Spinal cord (tissue), 10 donors: ENCODE results near the gene SCP2. TPM values are rescaled to one million over a fixed set of nuclear protein-coding genes. Genes with fewer than 3 reads are reported as not detected.
"Not testable (repeated sequence)": the region's sequence is repeated elsewhere in the genome, so short reads cannot be mapped to it uniquely, and the experiment has no call there.

Source experiments
- DNase-seq, 6 donors: peaks; one replicate each; pipeline versions ENCODE4 v3.0.0 to v3.0.0-alpha.2; 2013 to 2015; ENCODE audit warnings: low spot score in 6 of 6, low read depth in 4 of 6
- H3K27ac ChIP-seq: one replicate; pipeline ENCODE4 v1.5.1; 2013; ENCODE audit warnings: low read depth, low read length, control low read depth
- H3K27me3 ChIP-seq: one replicate; pipeline ENCODE4 v1.6.1; 2013; ENCODE audit warnings: low read length; ENCODE audit not compliant: control insufficient read depth, insufficient read depth
- H3K36me3 ChIP-seq: one replicate; pipeline ENCODE4 v1.6.1; 2013; ENCODE audit warnings: low read length; ENCODE audit not compliant: control insufficient read depth, insufficient read depth
- H3K4me1 ChIP-seq: one replicate; pipeline ENCODE4 v1.6.1; 2013; ENCODE audit warnings: low read length; ENCODE audit not compliant: control insufficient read depth, insufficient read depth
- H3K4me3 ChIP-seq: one replicate; pipeline ENCODE4 v1.5.1; 2013; ENCODE audit warnings: low read depth, low read length, control low read depth
- H3K9me3 ChIP-seq: one replicate; pipeline ENCODE4 v1.6.1; 2013; ENCODE audit warnings: low read length; ENCODE audit not compliant: control insufficient read depth, insufficient read depth
- WGBS: methylation state at CpG from one replicate; pipeline ENCODE4 v1.1.5; 2013; ENCODE audit warnings: missing lambda C conversion rate; ENCODE audit not compliant: insufficient coverage; 5-methylcytosine and 5-hydroxymethylcytosine counted together
- polyA plus RNA-seq, 2 donors: library from polyadenylated mRNA; unstranded; fragments of 120-200 nt; gene quantifications; one replicate each; pipeline ENCODE4 v1.2.1, GENCODE V29; 2013; ENCODE audit not compliant: insufficient read length in 2 of 2
- total RNA-seq, 2 donors: library from RNA; depleted of rRNA in 1 of 2; stranded (reverse); fragments of 120-200 nt in 1 of 2; fragments of >200 nt in 1 of 2; gene quantifications; one replicate each; pipeline versions ENCODE4 v1.2.3 to v1.2.4, GENCODE V29; 2013 to 2014
- donor health status: healthy.

Gene SCP2
- total and polyA plus RNA-seq, 4 donors, result 119 to 155 (median 143) TPM

GRCh38 chr1:52952112-52952511 lies 25.0 kb downstream of the SCP2 start:
- no peak overlapping the region for H3K27ac ChIP-seq
- no peak overlapping the region for H3K4me3 ChIP-seq
- peaks cover 5% of the 10 kb centered on the region for H3K36me3 ChIP-seq
- DNase-seq, result no peak
- H3K9me3 ChIP-seq, result no peaks in the 10 kb centered on the region
- peaks cover 3% of the 10 kb centered on the region for H3K4me1 ChIP-seq
- WGBS, result no CpG with 5 or more reads among the region's 2 CpGs
- no peaks in the 10 kb centered on the region for H3K27me3 ChIP-seq

GRCh38 chr1:52955129-52955970 lies 28.3 kb downstream of the SCP2 start:
- H3K4me3 ChIP-seq, result no peak overlapping the region
- peaks cover 5% of the 10 kb centered on the region for H3K36me3 ChIP-seq
- peak overlapping the region; percentile 61 for H3K27ac ChIP-seq
- H3K9me3 ChIP-seq, result no peaks in the 10 kb centered on the region
- no CpG with 5 or more reads among the region's 6 CpGs for WGBS
- peaks cover 3% of the 10 kb centered on the region for H3K4me1 ChIP-seq
- peak; percentile 50 to 90 (median 70) for DNase-seq
- no peaks in the 10 kb centered on the region for H3K27me3 ChIP-seq

- H3K36me3 ChIP-seq, result peaks cover 10% of the 10 kb centered on the region
- H3K4me1 ChIP-seq, result no peaks in the 10 kb centered on the region
- H3K9me3 ChIP-seq, result no peaks in the 10 kb centered on the region
- WGBS, result no CpG with 5 or more reads among the region's 2 CpGs
- no peaks in the 10 kb centered on the region for H3K27me3 ChIP-seq
- H3K27ac ChIP-seq, result no peak overlapping the region
- H3K4me3 ChIP-seq, result no peak overlapping the region
- no peak for DNase-seq
These were observed 36.0 kb downstream of the SCP2 start for GRCh38 chr1:52963101-52963500.

- Histone ChIP-seq H3K27me3 (no peaks in the 10 kb centered on the region), H3K27ac (no peak overlapping the region), H3K4me1 (no peaks in the 10 kb centered on the region), H3K9me3 (no peaks in the 10 kb centered on the region), H3K36me3 (peaks cover 11% of the 10 kb centered on the region), H3K4me3 (no peak overlapping the region)
- DNase-seq, result no peak
- 75% methylated on average over 2 of the region's 3 CpGs for WGBS
These were observed 40.6 kb downstream of the SCP2 start for GRCh38 chr1:52967666-52968065.

GRCh38 chr1:52969234-52969633 lies 42.2 kb downstream of the SCP2 start:
- H3K9me3 ChIP-seq, H3K4me1 ChIP-seq, H3K27ac ChIP-seq, H3K4me3 ChIP-seq, H3K27me3 ChIP-seq, DNase-seq: not testable (repeated sequence)
- WGBS, result 83% methylated on average over 2 of the region's 2 CpGs
- peaks cover 11% of the 10 kb centered on the region for H3K36me3 ChIP-seq

- Histone ChIP-seq H3K4me3 (no peak overlapping the region), H3K27ac (no peak overlapping the region), H3K4me1 (no peaks in the 10 kb centered on the region), H3K36me3 (peaks cover 10% of the 10 kb centered on the region), H3K27me3 (no peaks in the 10 kb centered on the region), H3K9me3 (no peaks in the 10 kb centered on the region)
- WGBS, result 42% methylated on average over 3 of the region's 3 CpGs
- peak in 2 of 6 donors; percentile 15 for DNase-seq
These were observed 43.1 kb downstream of the SCP2 start for GRCh38 chr1:52970149-52970548.

- DNase-seq, result no peak
- no peak overlapping the region for H3K4me3 ChIP-seq
- no peak overlapping the region for H3K27ac ChIP-seq
- no peaks in the 10 kb centered on the region for H3K4me1 ChIP-seq
- WGBS, result no CpG with 5 or more reads among the region's 3 CpGs
- no peaks in the 10 kb centered on the region for H3K27me3 ChIP-seq
- no peaks in the 10 kb centered on the region for H3K9me3 ChIP-seq
- peaks cover 25% of the 10 kb centered on the region for H3K36me3 ChIP-seq
These were observed 46.8 kb downstream of the SCP2 start for GRCh38 chr1:52973841-52974240.

GRCh38 chr1:52976183-52977035 lies 49.3 kb downstream of the SCP2 start:
- WGBS, result 62% methylated on average over 1 of the region's 3 CpGs
- Histone ChIP-seq H3K27me3 (no peaks in the 10 kb centered on the region), H3K36me3 (peaks cover 32% of the 10 kb centered on the region), H3K27ac (no peak overlapping the region), H3K4me1 (no peaks in the 10 kb centered on the region), H3K9me3 (no peaks in the 10 kb centered on the region), H3K4me3 (no peak overlapping the region)
- no peak for DNase-seq

GRCh38 chr1:52978045-52978444 lies 51.0 kb downstream of the SCP2 start:
- no peak for DNase-seq
- H3K36me3 ChIP-seq, result peaks cover 37% of the 10 kb centered on the region

More at GRCh38 chr1:52978045-52978444, 51.0 kb downstream of the SCP2 start:
- no peaks in the 10 kb centered on the region for H3K4me1 ChIP-seq
- no peaks in the 10 kb centered on the region for H3K27me3 ChIP-seq
- no peaks in the 10 kb centered on the region for H3K9me3 ChIP-seq
- no peak overlapping the region for H3K27ac ChIP-seq
- WGBS, result 67% methylated on average over 1 of the region's 2 CpGs
- no peak overlapping the region for H3K4me3 ChIP-seq
